SK-N-MC (cell line): ENCODE results near the gene SETD4.
A peak's percentile ranks its signal among the peaks of the same experiment; 100 is the strongest.

ENCODE experiments used
- DNase-seq: peaks from one replicate; pipeline ENCODE4 v3.0.0-alpha.2; 2011; ENCODE audit warnings: low read depth, low spot score
- H3K27ac ChIP-seq: fragments of 200-600 bp; sonication (generic); 2 replicates; pipeline ENCODE4 v1.5.1; 2016; ENCODE audit warnings: mixed run types
- H3K36me3 ChIP-seq: fragments of 200-600 bp; sonication (generic); 2 replicates; pipeline ENCODE4 v1.6.1; 2017; ENCODE audit warnings: antibody characterized with exemption, low read length, mixed read lengths; ENCODE audit not compliant: insufficient read depth
- H3K4me3 ChIP-seq: fragments of 200-600 bp; sonication (generic); 2 replicates; pipeline ENCODE4 v1.5.1; 2016
- H3K9ac ChIP-seq: fragments of 200-600 bp; sonication (generic); 2 replicates; pipeline ENCODE4 v1.8.0; 2017; ENCODE audit warnings: mixed run types, mixed read lengths; ENCODE audit not compliant: insufficient read length
- H3K9me3 ChIP-seq: fragments of 200-600 bp; sonication (generic); 2 replicates; pipeline ENCODE4 v1.6.1; 2017; ENCODE audit warnings: low read depth, mild to moderate bottlenecking, antibody characterized with exemption, low read length, moderate library complexity, mixed read lengths
- EZH2 ChIP-seq: fragments of 200-600 bp; sonication (generic); IDR thresholded peaks from one replicate; pipeline ENCODE4 v1.6.1; 2017; ENCODE audit warnings: antibody characterized with exemption
- FOXP2 ChIP-seq: optimal IDR thresholded peaks from 2 replicates; pipeline ENCODE3; 2011; ENCODE audit warnings: mild to moderate bottlenecking, moderate library complexity; ENCODE audit not compliant: insufficient read depth; ENCODE audit errors: extremely low read length, control extremely low read depth
- POLR2AphosphoS5 ChIP-seq: IDR thresholded peaks from 2 replicates; pipeline ENCODE4 v1.6.1; 2012; ENCODE audit warnings: mild to moderate bottlenecking, low read depth, low read length, borderline replicate concordance

The SETD4 gene

DNA sequence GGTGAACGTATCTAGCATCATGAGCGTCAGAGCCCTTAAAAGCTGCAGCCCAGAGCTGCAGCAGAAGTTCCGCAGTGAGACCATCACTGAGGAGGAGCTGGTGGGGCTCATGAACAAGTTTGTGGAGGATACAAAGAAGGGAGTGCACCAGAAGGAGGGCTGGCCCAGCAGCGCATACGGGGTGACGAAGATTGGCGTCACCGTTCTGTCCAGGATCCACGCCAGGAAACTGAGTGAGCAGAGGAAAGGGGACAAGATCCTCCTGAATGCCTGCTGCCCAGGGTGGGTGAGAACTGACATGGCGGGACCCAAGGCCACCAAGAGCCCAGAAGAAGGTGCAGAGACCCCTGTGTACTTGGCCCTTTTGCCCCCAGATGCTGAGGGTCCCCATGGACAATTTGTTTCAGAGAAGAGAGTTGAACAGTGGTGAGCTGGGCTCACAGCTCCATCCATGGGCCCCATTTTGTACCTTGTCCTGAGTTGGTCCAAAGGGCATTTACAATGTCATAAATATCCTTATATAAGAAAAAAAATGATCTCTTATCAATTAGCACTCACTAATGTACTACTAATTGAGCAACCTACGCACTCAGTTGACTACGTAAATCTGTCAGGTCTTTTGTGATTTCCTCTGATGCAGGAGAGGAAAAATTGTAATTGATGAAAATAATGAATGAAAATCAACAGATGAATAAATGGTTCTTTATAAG is 12.3 kb upstream of the SETD4 start:
- no peak for TF ChIP-seq FOXP2
- H3K27ac ChIP-seq = no peak overlapping the region
- no peak overlapping the region for H3K9ac ChIP-seq
- peaks cover 7% of the 10 kb centered on the region; the same call in 1 of the 2 replicates for H3K9me3 ChIP-seq
- DNase-seq = no peak
- H3K4me3 ChIP-seq = no peak overlapping the region
- H3K36me3 ChIP-seq = peaks cover 33% of the 10 kb centered on the region

DNA sequence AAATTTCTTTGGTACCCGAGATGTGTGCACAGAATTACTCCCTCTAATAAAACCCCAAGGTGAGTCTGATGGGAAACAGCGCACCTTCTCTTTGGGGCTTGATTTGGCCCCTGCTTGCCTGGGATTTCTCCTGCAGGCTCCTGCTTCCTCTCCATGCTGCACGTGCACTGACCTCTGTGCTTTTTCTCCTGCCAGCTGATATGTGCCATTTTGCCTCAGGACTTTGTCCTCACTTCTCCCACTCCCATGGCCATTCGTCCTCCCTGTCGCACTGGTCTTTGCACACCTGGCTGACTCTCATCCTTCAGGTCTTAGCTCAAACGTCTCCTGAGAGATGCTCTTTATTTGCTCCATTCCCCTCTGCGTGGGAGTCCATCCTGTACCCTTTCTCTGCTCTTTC is 10.7 kb upstream of the SETD4 start:
- DNase-seq = no peak
- H3K9me3 ChIP-seq = peaks cover 10% of the 10 kb centered on the region; the same call in 1 of the 2 replicates
- no peak overlapping the region for H3K9ac ChIP-seq
- no peak overlapping the region for H3K27ac ChIP-seq
- H3K4me3 ChIP-seq = peak overlapping the region; percentile 82
- peaks cover 33% of the 10 kb centered on the region for H3K36me3 ChIP-seq
- TF ChIP-seq FOXP2 (no peak), EZH2 (no peak), POLR2AphosphoS5 (no peak)

DNA sequence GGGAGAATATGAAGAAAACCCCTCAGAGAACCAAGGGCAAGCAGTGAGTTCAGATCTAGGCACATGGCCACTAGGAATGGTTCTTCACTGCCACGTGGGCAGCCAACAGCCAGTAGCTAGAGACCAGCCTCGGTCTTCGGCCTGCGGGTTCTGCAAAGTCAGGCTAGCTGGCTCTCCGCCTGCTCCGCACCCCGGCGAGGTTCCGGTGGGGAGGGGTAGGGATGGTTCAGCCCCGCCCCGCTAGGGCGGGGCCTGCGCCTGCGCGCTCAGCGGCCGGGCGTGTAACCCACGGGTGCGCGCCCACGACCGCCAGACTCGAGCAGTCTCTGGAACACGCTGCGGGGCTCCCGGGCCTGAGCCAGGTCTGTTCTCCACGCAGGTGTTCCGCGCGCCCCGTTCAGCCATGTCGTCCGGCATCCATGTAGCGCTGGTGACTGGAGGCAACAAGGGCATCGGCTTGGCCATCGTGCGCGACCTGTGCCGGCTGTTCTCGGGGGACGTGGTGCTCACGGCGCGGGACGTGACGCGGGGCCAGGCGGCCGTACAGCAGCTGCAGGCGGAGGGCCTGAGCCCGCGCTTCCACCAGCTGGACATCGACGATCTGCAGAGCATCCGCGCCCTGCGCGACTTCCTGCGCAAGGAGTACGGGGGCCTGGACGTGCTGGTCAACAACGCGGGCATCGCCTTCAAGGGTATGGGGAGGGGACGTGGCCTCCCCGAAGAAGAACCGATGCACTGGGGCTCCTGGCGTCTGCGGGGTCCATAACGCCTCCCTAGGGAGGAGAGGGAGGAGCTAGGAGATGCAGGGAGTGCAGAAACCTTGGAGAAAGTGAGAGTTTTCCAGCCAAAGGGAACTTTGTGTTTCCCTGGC is 9.6 kb upstream of the SETD4 start, which contains the start of gene CBR1:
Gene CBR1, plus strand, starts transcription at position 312 of the 871 bp plus-strand sequence. Its CDS starts 92 bp downstream, at position 404.
- Histone ChIP-seq H3K9me3 (peaks cover 10% of the 10 kb centered on the region; the same call in 1 of the 2 replicates), H3K27ac (peak within 1 kb of the TSS; percentile 93), H3K4me3 (peak within 1 kb of the TSS; percentile 82), H3K9ac (peak within 1 kb of the TSS; percentile 68), H3K36me3 (peaks cover 33% of the 10 kb centered on the region)
- no peak for DNase-seq
- TF ChIP-seq POLR2AphosphoS5 (peak; percentile 89), EZH2 (no peak)

DNA sequence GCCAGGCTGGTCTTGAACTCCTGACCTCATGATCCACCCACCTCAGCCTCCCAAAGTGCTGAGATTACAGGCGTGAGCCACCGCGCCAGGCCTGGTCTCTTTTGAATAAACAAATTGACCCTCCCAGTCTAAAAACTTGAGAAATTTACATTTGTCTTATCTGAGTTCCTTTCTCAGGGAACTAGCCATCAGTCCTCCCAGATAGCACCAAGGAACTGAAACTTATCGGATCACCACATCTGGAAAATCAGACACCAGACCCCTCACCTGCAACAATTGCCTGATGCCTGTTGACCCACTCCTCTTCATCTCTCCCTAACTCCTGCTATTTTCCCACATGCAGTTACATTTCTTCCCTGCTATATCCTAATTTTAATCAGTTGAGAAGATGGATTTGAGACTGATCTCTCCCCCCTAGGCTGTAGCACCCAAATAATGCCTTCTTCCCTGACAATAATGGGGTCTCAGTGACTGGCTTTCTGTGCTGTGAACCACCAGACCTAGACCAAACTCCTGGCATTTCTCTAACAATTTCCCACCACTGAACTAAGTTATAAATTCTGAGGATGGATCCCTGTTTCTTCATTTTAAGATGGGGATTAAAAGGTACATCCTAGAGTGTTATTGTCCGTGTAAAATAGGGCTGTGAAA is 8.5 kb upstream of the SETD4 start:
- no peak for DNase-seq
- no peak overlapping the region for H3K9ac ChIP-seq
- H3K36me3 ChIP-seq = peaks cover 33% of the 10 kb centered on the region
- TF ChIP-seq FOXP2 = no peak
- TF ChIP-seq EZH2 = no peak
- TF ChIP-seq POLR2AphosphoS5 = no peak
- H3K27ac ChIP-seq = peak overlapping the region; percentile 93
- peak overlapping the region; percentile 82 for H3K4me3 ChIP-seq
- peaks cover 10% of the 10 kb centered on the region; the same call in 1 of the 2 replicates for H3K9me3 ChIP-seq

DNA sequence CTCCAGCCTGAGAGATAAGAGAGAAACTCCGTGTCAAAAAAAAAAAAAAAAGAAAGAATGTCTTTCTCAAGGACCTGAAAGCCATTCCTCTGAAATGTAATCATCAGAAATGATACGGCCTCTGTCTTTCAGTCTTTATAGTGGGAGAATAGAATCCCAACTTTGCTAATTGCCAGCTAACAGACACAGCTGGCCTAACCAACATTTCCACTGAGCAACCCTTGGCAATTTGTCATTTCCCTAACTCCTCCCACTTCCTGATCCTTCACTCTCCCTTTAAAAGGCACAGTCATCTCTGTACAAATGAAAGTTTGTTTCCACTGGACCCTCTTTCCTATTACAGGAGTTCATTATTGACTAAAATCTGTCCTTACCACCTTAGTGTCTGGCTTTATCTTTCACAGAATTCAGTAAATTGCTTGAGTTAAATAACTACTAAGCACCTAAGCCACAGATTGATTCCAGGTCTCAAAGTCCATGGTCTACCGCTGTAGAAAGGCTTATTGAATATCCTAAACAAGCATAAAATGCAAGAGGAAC is 5.2 kb upstream of the SETD4 start:
- peaks cover 8% of the 10 kb centered on the region; the same call in 1 of the 2 replicates for H3K36me3 ChIP-seq
- DNase-seq = no peak
- peak overlapping the region; percentile 81; the same call in 1 of the 2 replicates for H3K27ac ChIP-seq
- no peak for TF ChIP-seq FOXP2
- TF ChIP-seq POLR2AphosphoS5 = no peak
- TF ChIP-seq EZH2 = no peak
- H3K9me3 ChIP-seq = peaks cover 10% of the 10 kb centered on the region; the same call in 1 of the 2 replicates
- H3K4me3 ChIP-seq = peak overlapping the region; percentile 33; the same call in 1 of the 2 replicates
- H3K9ac ChIP-seq = no peak overlapping the region

DNA sequence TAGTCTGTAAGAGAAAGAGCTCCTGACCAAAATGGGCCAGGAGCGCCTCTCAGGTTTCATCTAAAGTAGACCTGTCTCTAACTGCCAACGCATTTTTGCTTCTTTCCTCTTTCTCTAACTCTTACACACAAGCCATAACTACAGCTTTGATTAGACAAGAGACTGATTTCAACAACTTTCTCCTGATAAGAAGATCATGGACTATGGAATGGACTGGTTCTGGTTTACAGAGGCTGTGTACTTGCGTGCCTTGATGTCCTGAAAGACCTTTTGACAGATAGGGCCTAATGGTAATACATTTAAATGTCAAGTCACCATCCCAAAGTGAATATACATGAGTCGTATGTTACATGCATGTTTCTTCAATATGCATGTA is 3.7 kb upstream of the SETD4 start:
- no peak overlapping the region for H3K4me3 ChIP-seq
- H3K27ac ChIP-seq = no peak overlapping the region
- peaks cover 4% of the 10 kb centered on the region; the same call in 1 of the 2 replicates for H3K36me3 ChIP-seq
- H3K9me3 ChIP-seq = peaks cover 6% of the 10 kb centered on the region; the same call in 1 of the 2 replicates
- no peak for DNase-seq
- TF ChIP-seq EZH2 (no peak), FOXP2 (no peak), POLR2AphosphoS5 (no peak)
- no peak overlapping the region for H3K9ac ChIP-seq

DNA sequence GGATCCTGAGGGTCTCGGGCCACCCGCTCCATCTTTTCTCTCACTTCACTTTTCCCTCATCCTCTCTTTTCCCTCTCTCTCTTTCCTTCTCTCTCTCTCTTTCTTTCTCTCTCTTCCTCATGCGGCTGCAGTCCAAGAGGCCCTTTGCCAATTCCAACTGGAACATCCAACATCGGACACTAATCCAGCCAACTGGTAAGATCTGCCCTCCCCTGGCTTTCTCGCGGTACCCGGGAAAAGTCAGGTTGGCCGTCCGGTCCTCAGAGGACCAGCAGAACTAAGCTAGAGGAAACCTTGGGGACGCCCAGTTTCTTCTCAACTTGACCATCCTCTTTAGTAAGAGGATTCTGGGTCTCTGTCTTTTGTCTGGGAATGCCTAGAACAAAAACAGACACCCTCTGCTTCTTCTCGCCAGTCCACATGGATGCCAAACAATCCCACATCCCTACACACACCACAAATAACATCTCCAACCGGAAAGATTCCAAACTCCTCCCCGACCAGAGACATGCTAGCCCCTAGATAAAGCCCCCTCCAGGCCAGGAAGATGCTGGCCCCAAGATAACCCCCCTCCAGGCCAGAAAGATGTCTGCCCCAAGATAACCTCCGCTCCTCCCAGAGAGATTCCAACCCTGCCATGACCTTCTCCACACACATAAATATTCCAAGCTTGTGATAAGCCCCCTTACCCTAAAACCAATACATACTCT is 3.2 kb upstream of the SETD4 start:
- Histone ChIP-seq H3K9ac (no peak overlapping the region), H3K27ac (no peak overlapping the region), H3K4me3 (no peak overlapping the region), H3K9me3 (peaks cover 2% of the 10 kb centered on the region; the same call in 1 of the 2 replicates), H3K36me3 (peaks cover 4% of the 10 kb centered on the region)
- no peak for DNase-seq
- TF ChIP-seq EZH2 (no peak), FOXP2 (no peak), POLR2AphosphoS5 (no peak)

DNA sequence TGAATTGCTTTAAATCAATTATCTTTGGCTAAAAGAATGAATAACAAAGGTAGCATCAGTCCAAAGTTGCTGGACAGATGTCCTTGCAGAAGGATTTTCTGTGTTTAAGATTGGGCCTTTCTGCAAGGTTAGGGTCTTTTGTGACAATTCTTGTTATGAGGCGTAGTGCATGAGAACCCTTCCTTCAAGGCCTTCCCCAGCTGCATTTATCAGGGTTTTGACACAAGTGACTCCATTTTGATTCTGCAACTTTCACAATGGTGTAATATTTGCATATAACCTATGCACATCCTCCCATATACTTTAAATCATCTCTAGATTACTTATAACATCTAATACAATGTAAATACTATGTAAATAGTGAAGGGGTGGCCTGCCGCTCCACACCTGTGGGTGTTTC is 1.1 kb upstream of the SETD4 start:
- Histone ChIP-seq H3K36me3 (peaks cover 21% of the 10 kb centered on the region), H3K4me3 (no peak overlapping the region; the same call in 1 of the 2 replicates), H3K9ac (no peak overlapping the region), H3K27ac (no peak overlapping the region), H3K9me3 (no peaks in the 10 kb centered on the region)
- TF ChIP-seq FOXP2 = no peak
- TF ChIP-seq POLR2AphosphoS5 = no peak
- no peak for TF ChIP-seq EZH2
- DNase-seq = no peak
